Testis (tissue), 3 donors: Measurements from ENCODE around the gene CD300LF. TPM values are rescaled to one million over a fixed set of nuclear protein-coding genes. Genes with fewer than 3 reads are reported as not detected.

Experiments used
- DNase-seq: peaks from one replicate; pipeline ENCODE4 v3.0.0-alpha.2; 2019
- H3K27ac ChIP-seq, 2 donors: fragments of 200-600 bp; sonication (generic); one replicate each; pipeline ENCODE4 v1.5.1; 2019
- H3K27me3 ChIP-seq: fragments of 200-600 bp; sonication (generic); one replicate; pipeline ENCODE4 v1.5.1; 2019
- H3K36me3 ChIP-seq: fragments of 200-600 bp; sonication (generic); one replicate; pipeline ENCODE4 v1.5.1; 2017; ENCODE audit warnings: low read depth; ENCODE audit errors: missing control alignments
- H3K4me1 ChIP-seq: fragments of 200-600 bp; sonication (generic); one replicate; pipeline ENCODE4 v1.5.1; 2019
- H3K4me3 ChIP-seq, 2 donors: fragments of 200-600 bp; sonication (generic); one replicate each; pipeline ENCODE4 v1.5.1; 2017 to 2019
- H3K9me3 ChIP-seq: fragments of 200-600 bp; sonication (generic); one replicate; pipeline ENCODE4 v1.5.1; 2017
- CTCF ChIP-seq, 3 experiments: fragments of 450-650 bp in 2 of 3; fragments of 200-600 bp in 1 of 3; sonication (generic) in 1 of 3; IDR thresholded peaks; one replicate each; pipeline ENCODE4 v1.5.1; 2016 to 2019; ENCODE audit warnings: antibody characterized with exemption in 3 of 3, mild to moderate bottlenecking in 2 of 3, moderate library complexity in 1 of 3
- POLR2A ChIP-seq: fragments of 450-650 bp; IDR thresholded peaks from one replicate; pipeline ENCODE4 v1.6.1; 2017; ENCODE audit warnings: antibody characterized with exemption, mild to moderate bottlenecking, moderate library complexity
- WGBS, 2 donors: methylation state at CpG; one replicate each; pipeline ENCODE4 v1.1.5; 2018; 5-methylcytosine and 5-hydroxymethylcytosine counted together
- intact Hi-C: fragments of 100-400 bp; cut with DNase I; formaldehyde crosslinking; loops from one replicate; pipeline ENCODE4 v1.15.1; 2023; ENCODE audit warnings: low total_unique reads
- polyA plus RNA-seq: library from polyadenylated mRNA; stranded (reverse); fragments of 350-450 nt; fragmentation: Illumina TruSeq; extraction: RNeasy Lipid Tissue Mini Kit (QIAGEN cat#74804); gene quantifications from one replicate; pipeline ENCODE4 v1.2.3, GENCODE V29; 2014; ENCODE audit warnings: low read depth, low replicate concordance; ENCODE audit not compliant: insufficient read depth
- total RNA-seq, 2 donors: library from RNA; depleted of rRNA; stranded (reverse); fragments of >200 nt; gene quantifications; one replicate each; pipeline ENCODE4 v1.2.3, GENCODE V29; 2016

The CD300LF gene
- total and polyA plus RNA-seq, 3 donors from 2014 or later: 0.43 to 1.1 (median 0.79) TPM

DNA sequence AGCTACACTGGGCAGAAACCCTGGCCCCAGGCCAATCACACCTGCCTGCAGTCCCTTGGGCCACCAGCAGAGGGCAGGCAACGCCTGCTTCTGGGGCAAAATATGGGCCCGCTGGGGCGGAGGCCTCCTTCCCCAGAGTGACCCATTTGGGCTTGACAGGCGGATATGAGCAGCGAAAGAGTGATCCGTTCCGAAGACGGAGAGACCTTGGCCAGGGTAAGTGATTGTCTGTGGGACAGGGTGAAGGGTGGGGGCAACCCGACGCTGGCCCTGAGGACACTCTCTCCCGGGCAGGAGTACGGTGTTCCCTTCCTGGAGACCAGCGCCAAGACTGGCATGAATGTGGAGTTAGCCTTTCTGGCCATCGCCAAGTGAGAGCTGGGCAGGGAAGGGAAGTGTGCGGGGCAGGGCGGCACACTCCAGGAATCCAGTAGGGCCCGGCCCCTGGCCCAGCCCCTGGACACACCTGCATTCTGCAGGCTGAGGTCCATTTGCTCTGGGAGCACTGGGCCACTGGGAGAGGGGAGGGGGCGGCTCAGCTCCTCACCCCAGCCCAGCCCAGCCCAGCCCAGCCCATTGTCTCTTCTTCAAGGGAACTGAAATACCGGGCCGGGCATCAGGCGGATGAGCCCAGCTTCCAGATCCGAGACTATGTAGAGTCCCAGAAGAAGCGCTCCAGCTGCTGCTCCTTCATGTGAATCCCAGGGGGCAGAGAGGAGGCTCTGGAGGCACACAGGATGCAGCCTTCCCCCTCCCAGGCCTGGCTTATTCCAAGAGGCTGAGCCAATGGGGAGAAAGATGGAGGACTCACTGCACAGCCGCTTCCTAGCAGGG, 32.2 kb upstream of the CD300LF start:
- WGBS, 2 donors: 41 to 48% methylated on average over 14 to 24 of the region's 24 CpGs
- Histone ChIP-seq H3K4me3 (no peak overlapping the region), H3K9me3 (no peaks in the 10 kb centered on the region), H3K27me3 (no peaks in the 10 kb centered on the region), H3K36me3 (no peaks in the 10 kb centered on the region), H3K4me1 (peaks cover 23% of the 10 kb centered on the region), H3K27ac (no peak overlapping the region)
- intact Hi-C loops: loop anchor here (5.0 kb wide), 1 partner anchor 112 kb away; the partner anchor contains the start of gene GRIN2C
- peak; percentile 90 for DNase-seq
- TF ChIP-seq POLR2A (no peak), CTCF (IDR thresholded peaks at IDR 0.05) (peak; percentile 98 to 100 (median 99))

DNA sequence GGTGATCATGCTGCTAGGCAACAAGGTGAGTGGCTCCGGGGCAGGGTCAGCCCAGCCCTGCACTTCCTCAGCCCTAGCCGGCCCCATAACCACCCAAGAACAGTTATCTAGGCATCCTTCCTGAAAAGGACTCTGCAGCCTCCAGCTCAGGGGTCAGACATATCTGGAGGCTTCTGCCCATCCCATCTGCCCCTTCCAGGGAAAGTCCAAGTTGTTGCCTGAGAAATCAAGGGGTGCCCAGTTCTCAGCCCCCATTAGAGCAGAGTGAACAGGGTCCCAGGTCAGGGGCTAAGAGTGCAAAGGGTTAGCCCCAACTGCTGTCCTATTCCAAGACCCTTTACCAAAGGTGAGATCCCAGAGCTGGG, 31.6 kb upstream of the CD300LF start:
- no peaks in the 10 kb centered on the region for H3K27me3 ChIP-seq
- intact Hi-C loops: loop anchor here (5.0 kb wide), 1 partner anchor 113 kb away; the partner anchor contains the start of gene GRIN2C
- H3K4me1 ChIP-seq: peaks cover 21% of the 10 kb centered on the region
- no peaks in the 10 kb centered on the region for H3K36me3 ChIP-seq
- no peak for TF ChIP-seq CTCF (IDR thresholded peaks at IDR 0.05)
- TF ChIP-seq POLR2A: no peak
- DNase-seq: no peak
- no peaks in the 10 kb centered on the region for H3K9me3 ChIP-seq
- no peak overlapping the region for H3K4me3 ChIP-seq
- H3K27ac ChIP-seq: no peak overlapping the region
- 82 to 83% methylated on average over 2 of the region's 2 CpGs for whole genome bisulfite sequencing, 2 donors

DNA sequence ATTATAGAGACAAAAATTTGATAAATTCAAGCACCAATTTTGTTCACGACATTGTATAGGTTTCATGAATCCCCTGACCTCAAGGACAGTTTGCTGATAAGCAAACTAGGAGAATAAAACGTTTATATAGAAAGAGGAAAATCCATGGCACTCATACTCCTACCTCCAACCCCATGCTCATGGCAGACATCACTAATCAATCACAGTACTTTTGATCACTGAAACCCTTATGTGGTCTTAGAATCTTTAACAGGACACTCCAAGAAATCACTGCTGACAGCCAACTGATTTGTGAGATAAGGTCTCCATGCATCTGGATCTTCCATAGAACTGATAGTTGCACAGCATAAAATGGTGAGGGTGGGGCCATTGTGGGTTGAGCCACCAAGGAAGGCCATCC, 31.0 kb upstream of the CD300LF start:
- intact Hi-C loops: loop anchor here (5.0 kb wide), 1 partner anchor 114 kb away; the partner anchor contains the start of gene GRIN2C
- Histone ChIP-seq H3K4me3 (no peak overlapping the region), H3K27me3 (no peaks in the 10 kb centered on the region), H3K4me1 (peaks cover 21% of the 10 kb centered on the region), H3K36me3 (no peaks in the 10 kb centered on the region), H3K9me3 (no peaks in the 10 kb centered on the region), H3K27ac (no peak overlapping the region)
- no peak for TF ChIP-seq CTCF (IDR thresholded peaks at IDR 0.05)
- TF ChIP-seq POLR2A: no peak
- no peak for DNase-seq
- 64 to 90% methylated on average over 2 of the region's 2 CpGs for WGBS, 2 donors

DNA sequence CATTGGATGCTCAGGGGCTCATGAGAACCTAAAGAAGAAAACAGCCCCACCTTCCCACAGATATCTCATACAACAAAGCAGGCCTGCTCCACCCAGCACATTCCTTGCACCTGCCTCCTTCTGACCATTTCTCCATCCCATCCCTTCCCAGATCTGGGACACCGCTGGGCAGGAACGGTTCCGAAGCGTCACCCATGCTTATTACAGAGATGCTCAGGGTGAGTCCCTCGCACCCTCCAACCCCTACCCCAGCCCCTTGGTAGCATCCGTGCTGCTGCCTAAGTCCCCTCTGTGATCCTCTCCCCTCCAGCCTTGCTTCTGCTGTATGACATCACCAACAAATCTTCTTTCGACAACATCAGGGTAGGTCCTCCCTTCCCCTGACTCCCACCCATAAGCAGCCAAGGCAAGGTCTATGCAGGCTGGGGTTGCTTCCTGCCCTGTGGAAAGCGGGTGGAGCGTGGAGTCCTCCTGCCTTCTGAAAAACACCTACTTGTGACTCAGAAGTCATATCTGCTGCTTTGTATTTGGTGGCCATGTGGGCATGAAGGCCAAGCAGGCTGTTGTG, 30.3 kb upstream of the CD300LF start:
- Histone ChIP-seq H3K4me1 (peaks cover 23% of the 10 kb centered on the region), H3K9me3 (no peaks in the 10 kb centered on the region), H3K36me3 (no peaks in the 10 kb centered on the region), H3K27ac (no peak overlapping the region), H3K4me3 (no peak overlapping the region), H3K27me3 (no peaks in the 10 kb centered on the region)
- TF ChIP-seq CTCF (IDR thresholded peaks at IDR 0.05) (no peak), POLR2A (no peak)
- intact Hi-C loops: loop anchor here (5.0 kb wide), 1 partner anchor 114 kb away; the partner anchor contains the start of gene GRIN2C
- WGBS, 2 donors: 92 to 93% methylated on average over 8 to 9 of the region's 9 CpGs
- DNase-seq: no peak
